PC-9 (cell line): Measurements from ENCODE around the gene SAMD5. TPM values are rescaled to one million over a fixed set of nuclear protein-coding genes. Genes with fewer than 3 reads are reported as not detected.

Source experiments
- BruUV-seq: library from RNA; stranded (reverse); fragments of 400-500 nt; replicated peaks from 2 replicates; lab custom pipeline; 2021; lab: Mats Ljungman, UMichigan
- CTCF ChIA-PET: fragments of 300-600 bp; sonication (Branson Sonifier 250); formaldehyde crosslinking; loops from one replicate; lab custom pipeline; 2022; ENCODE audit warnings: antibody characterized with exemption; lab: Charles Lee
- POLR2A ChIA-PET: fragments of 300-600 bp; sonication (Branson Sonifier 250); formaldehyde crosslinking; loops from one replicate; lab custom pipeline; 2022; ENCODE audit warnings: antibody characterized with exemption; ENCODE audit not compliant: unreplicated experiment; lab: Charles Lee
- DNase-seq, 2 experiments: peaks; one replicate each; pipeline versions ENCODE4 v3.0.0 to v3.0.0-alpha.2; 2015 to 2022; ENCODE audit warnings: mixed read lengths in 1 of 2
- H2AFZ ChIP-seq: fragments of 200-600 bp; sonication (generic); 2 replicates; pipeline ENCODE4 v1.8.1; 2017; ENCODE audit warnings: antibody characterized with exemption
- H3F3A ChIP-seq: fragments of 200-600 bp; sonication (generic); 2 replicates; pipeline ENCODE4 v1.8.1; 2017; ENCODE audit warnings: antibody characterized with exemption, mild to moderate bottlenecking, low read depth; ENCODE audit not compliant: insufficient read depth
- H3K27ac ChIP-seq: fragments of 200-600 bp; sonication (generic); 2 replicates; pipeline ENCODE4 v1.6.1; 2016; ENCODE audit warnings: mixed run types
- H3K27me3 ChIP-seq: fragments of 200-600 bp; sonication (generic); 2 replicates; pipeline ENCODE4 v1.6.1; 2016; ENCODE audit warnings: low read depth, mixed run types; ENCODE audit not compliant: insufficient read depth
- H3K36me3 ChIP-seq: fragments of 200-600 bp; sonication (generic); 2 replicates; pipeline ENCODE4 v1.6.1; 2016; ENCODE audit warnings: low read depth, mixed run types
- H3K4me1 ChIP-seq: fragments of 200-600 bp; sonication (generic); replicated peaks from 2 replicates; pipeline ENCODE4 v1.6.1; 2016; ENCODE audit warnings: mixed run types; ENCODE audit not compliant: insufficient read depth
- H3K4me2 ChIP-seq: fragments of 200-600 bp; sonication (generic); 2 replicates; pipeline ENCODE4 v1.6.1; 2017; ENCODE audit warnings: mixed run types
- H3K4me3 ChIP-seq: fragments of 200-600 bp; sonication (generic); 2 replicates; pipeline ENCODE4 v1.6.1; 2016; ENCODE audit warnings: mixed run types
- H3K79me2 ChIP-seq: fragments of 200-600 bp; sonication (generic); 2 replicates; pipeline ENCODE4 v1.6.1; 2017; ENCODE audit warnings: low read depth, mixed run types
- H3K9me2 ChIP-seq: fragments of 200-600 bp; sonication (generic); 2 replicates; pipeline ENCODE4 v1.8.1; 2017; ENCODE audit warnings: mild to moderate bottlenecking; ENCODE audit not compliant: insufficient read depth
- H3K9me3 ChIP-seq: fragments of 200-600 bp; sonication (generic); 2 replicates; pipeline ENCODE4 v1.8.1; 2016; ENCODE audit warnings: low read depth; ENCODE audit not compliant: insufficient read depth
- H4K20me1 ChIP-seq: fragments of 200-600 bp; sonication (generic); 2 replicates; pipeline ENCODE4 v1.8.1; 2017; ENCODE audit not compliant: insufficient read depth
- EZH2 ChIP-seq: fragments of 200-600 bp; sonication (generic); IDR thresholded peaks from 2 replicates; pipeline ENCODE4 v1.8.0; 2017; ENCODE audit warnings: antibody characterized with exemption, low read depth
- intact Hi-C: fragments of 100-400 bp; cut with micrococcal nuclease; formaldehyde crosslinking; loops from one replicate; pipeline ENCODE4 v1.10.0; 2022; ENCODE audit not compliant: unreplicated experiment
- total RNA-seq: library from RNA; stranded (reverse); gene quantifications from 2 replicates; pipeline ENCODE4 v1.2.3, GENCODE V29; 2021
- TF ChIP-seq, protein P1 (sequence below): fragments of 200-600 bp; sonication (generic); conservative IDR thresholded peaks from 2 replicates; pipeline ENCODE4 v1.6.1; 2017; ENCODE audit warnings: mixed run types, antibody characterized with exemption, mild to moderate bottlenecking, moderate library complexity

The SAMD5 gene
- total RNA-seq, 1 experiment from 2014 or later, result 1.2 TPM

DNA sequence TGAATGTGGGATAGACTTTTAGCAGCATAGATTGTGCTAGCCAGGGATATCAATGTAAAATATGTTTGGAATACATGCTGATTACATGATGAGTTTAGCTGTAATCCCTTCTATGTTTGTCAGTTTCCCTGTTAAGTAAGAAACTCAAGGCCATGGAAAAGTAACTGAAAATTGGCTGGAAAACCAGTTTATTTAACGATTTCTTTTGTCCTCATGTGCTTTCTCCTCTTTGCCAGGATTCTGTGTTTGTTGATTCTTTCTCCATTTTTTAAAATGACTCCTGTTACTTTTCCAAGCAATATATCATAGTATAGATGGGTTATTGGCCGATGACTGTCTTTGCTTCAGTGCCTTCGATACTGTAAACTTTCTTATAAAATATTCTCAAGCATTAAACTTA is 87.5 kb downstream of the SAMD5 start:
- CTCF ChIA-PET, result no interaction called here
- no peak overlapping the region for H2AFZ ChIP-seq
- no peaks in the 10 kb centered on the region for H3K36me3 ChIP-seq
- POLR2A ChIA-PET, result no interaction called here
- TF ChIP-seq, protein P1, sequence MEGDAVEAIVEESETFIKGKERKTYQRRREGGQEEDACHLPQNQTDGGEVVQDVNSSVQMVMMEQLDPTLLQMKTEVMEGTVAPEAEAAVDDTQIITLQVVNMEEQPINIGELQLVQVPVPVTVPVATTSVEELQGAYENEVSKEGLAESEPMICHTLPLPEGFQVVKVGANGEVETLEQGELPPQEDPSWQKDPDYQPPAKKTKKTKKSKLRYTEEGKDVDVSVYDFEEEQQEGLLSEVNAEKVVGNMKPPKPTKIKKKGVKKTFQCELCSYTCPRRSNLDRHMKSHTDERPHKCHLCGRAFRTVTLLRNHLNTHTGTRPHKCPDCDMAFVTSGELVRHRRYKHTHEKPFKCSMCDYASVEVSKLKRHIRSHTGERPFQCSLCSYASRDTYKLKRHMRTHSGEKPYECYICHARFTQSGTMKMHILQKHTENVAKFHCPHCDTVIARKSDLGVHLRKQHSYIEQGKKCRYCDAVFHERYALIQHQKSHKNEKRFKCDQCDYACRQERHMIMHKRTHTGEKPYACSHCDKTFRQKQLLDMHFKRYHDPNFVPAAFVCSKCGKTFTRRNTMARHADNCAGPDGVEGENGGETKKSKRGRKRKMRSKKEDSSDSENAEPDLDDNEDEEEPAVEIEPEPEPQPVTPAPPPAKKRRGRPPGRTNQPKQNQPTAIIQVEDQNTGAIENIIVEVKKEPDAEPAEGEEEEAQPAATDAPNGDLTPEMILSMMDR, result no peak
- TF ChIP-seq EZH2, result no peak
- no peak overlapping the region for H3K27ac ChIP-seq
- DNase-seq, result no peak
- H3K79me2 ChIP-seq, result no peaks in the 10 kb centered on the region
- H3K4me2 ChIP-seq, result no peak overlapping the region
- H3K9me3 ChIP-seq, result no peaks in the 10 kb centered on the region
- intact Hi-C loops, result no loop called here
- no peak overlapping the region for H3K4me3 ChIP-seq
- BruUV-seq, result no TSS peak
- H3K4me1 ChIP-seq, result no peaks in the 10 kb centered on the region
- no peaks in the 10 kb centered on the region for H3K9me2 ChIP-seq
- no peaks in the 10 kb centered on the region for H4K20me1 ChIP-seq
- no peaks in the 10 kb centered on the region; the same call in 1 of the 2 replicates for H3K27me3 ChIP-seq
- no peaks in the 10 kb centered on the region for H3F3A ChIP-seq

DNA sequence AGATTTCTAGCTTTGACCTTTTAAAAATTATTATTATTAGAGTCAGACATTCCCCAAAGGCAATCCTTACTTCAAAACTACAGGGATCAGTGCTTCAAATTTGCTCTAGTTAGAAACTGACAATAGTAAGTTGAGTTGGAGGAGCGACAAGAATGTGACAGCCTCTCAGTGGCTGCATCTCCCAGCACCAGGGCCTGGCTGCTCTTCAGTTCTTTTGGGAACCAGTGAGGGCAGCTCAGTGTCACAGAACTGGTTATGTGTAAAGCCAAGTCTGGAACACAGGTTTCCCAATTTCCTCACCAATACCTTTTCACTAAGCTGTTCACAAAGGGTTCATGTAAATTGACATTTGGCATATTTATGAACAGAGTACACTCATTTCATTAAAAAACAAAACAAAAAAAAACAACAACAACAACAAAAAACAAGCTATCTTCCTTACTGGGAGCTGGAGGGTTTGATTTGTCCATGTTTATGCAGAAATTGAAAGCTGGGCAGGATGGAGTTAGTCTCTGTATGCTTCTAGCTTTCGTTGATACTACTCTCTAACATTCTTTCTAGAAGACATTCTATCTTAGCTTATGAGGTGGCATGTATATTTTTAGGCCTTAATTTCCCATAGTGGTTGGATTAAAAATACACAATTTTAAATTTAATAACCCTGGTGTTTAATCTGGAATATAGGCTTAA is 95.0 kb downstream of the SAMD5 start:
- intact Hi-C loops, result no loop called here
- H3F3A ChIP-seq, result no peaks in the 10 kb centered on the region
- no peaks in the 10 kb centered on the region for H3K36me3 ChIP-seq
- BruUV-seq, result no TSS peak
- POLR2A ChIA-PET, result no interaction called here
- no peak overlapping the region for H3K27ac ChIP-seq
- no peaks in the 10 kb centered on the region for H3K27me3 ChIP-seq
- no peaks in the 10 kb centered on the region for H3K9me2 ChIP-seq
- no peaks in the 10 kb centered on the region for H3K4me1 ChIP-seq
- H2AFZ ChIP-seq, result no peak overlapping the region
- H3K4me2 ChIP-seq, result no peak overlapping the region
- H3K9me3 ChIP-seq, result no peaks in the 10 kb centered on the region
- no peaks in the 10 kb centered on the region for H4K20me1 ChIP-seq
- H3K79me2 ChIP-seq, result no peaks in the 10 kb centered on the region
- TF ChIP-seq, protein P1, result no peak
- TF ChIP-seq EZH2, result no peak
- CTCF ChIA-PET, result no interaction called here
- no peak overlapping the region for H3K4me3 ChIP-seq
- no peak for DNase-seq

DNA sequence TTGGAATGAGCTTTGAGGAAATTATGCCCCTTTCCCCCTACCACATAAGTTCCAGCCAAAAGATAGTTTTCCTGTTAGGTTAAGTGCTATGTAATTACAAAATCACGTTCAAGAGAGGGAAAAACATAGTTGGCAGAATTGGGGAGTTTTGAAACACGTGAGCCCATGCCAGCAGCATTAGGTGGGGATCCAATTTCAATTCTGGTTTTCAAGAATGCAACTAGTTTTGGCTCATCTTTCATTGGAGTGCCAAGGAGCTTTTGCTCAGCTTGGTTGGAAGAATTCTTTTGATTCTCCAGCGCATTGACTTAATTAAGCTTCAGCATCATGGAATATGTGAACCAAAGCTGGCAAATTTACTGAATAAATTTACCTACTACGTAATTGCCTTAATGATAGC is 95.9 kb downstream of the SAMD5 start:
- CTCF ChIA-PET, result no interaction called here
- Histone ChIP-seq H3K9me2 (no peaks in the 10 kb centered on the region), H3K4me2 (no peak overlapping the region), H3K79me2 (no peaks in the 10 kb centered on the region), H2AFZ (no peak overlapping the region), H3K36me3 (no peaks in the 10 kb centered on the region), H3K4me3 (no peak overlapping the region), H4K20me1 (no peaks in the 10 kb centered on the region), H3K27me3 (no peaks in the 10 kb centered on the region), H3F3A (no peaks in the 10 kb centered on the region), H3K4me1 (no peaks in the 10 kb centered on the region), H3K27ac (no peak overlapping the region), H3K9me3 (no peaks in the 10 kb centered on the region)
- BruUV-seq, result no TSS peak
- intact Hi-C loops, result no loop called here
- TF ChIP-seq EZH2, result no peak
- TF ChIP-seq, protein P1, result no peak
- DNase-seq, result no peak
- POLR2A ChIA-PET, result interaction anchor here (0.6 kb wide), 1 partner anchor 108 kb away, joined by 4 read pairs; no protein-coding TSS in a partner anchor
